ENCODE data around the gene MYO7A.

MYO7A gene

GRCh38 chr11:77179048-77179447 is 51.0 kb downstream of the MYO7A start:
- Mint-ChIP-seq H3K36me3 (ENCODE audit: low read depth) (no peaks in the 10 kb centered on the region), H3K4me1 (peaks cover 24% of the 10 kb centered on the region), H3K27ac (no peak overlapping the region), H3K9me3 (no peaks in the 10 kb centered on the region), H3K27me3 (ENCODE audit: low read depth) (peaks cover 12% of the 10 kb centered on the region), H3K4me3 (no peak overlapping the region)
- no peak for TF ChIP-seq CTCF (IDR thresholded peaks at IDR 0.05; ENCODE audit: unreplicated experiment in 3 of 3)

DNA sequence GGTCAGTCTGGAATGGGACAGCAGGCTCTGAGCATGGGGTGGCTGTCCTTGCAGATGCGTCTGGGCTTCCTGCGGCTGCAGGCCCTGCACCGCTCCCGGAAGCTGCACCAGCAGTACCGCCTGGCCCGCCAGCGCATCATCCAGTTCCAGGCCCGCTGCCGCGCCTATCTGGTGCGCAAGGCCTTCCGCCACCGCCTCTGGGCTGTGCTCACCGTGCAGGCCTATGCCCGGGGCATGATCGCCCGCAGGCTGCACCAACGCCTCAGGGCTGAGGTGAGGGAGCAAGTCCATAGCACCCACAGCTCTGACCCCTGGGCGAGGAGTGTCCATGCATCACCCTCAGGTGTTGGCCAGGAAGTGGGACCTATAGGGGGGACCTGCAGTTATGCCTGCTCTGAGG is 51.6 kb downstream of the MYO7A start:
- H3K4me1 Mint-ChIP-seq = peaks cover 18% of the 10 kb centered on the region
- no peak overlapping the region for H3K4me3 Mint-ChIP-seq
- H3K27me3 Mint-ChIP-seq (ENCODE audit: low read depth) = peaks cover 13% of the 10 kb centered on the region

DNA sequence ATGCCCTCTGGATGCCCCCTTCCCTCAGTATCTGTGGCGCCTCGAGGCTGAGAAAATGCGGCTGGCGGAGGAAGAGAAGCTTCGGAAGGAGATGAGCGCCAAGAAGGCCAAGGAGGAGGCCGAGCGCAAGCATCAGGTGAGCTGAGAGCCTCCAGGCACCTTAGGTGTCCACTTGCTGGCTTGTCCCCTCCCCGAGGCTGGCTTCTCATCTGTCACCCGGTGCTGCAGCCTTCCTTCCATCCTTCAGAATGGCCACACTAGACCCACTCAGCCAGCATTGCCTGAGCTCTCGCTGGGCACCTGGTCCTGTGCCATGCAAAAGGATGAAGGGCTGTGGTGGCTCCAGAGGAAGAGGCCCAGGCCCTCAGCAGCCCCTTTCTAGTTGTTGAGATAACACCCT is 52.3 kb downstream of the MYO7A start:
- peaks cover 12% of the 10 kb centered on the region for H3K4me1 Mint-ChIP-seq
- peaks cover 13% of the 10 kb centered on the region for H3K27me3 Mint-ChIP-seq (ENCODE audit: low read depth)
- H3K9me3 Mint-ChIP-seq = no peaks in the 10 kb centered on the region
- no peak overlapping the region for H3K4me3 Mint-ChIP-seq
- no peak for TF ChIP-seq CTCF (IDR thresholded peaks at IDR 0.05; ENCODE audit: unreplicated experiment in 3 of 3)
- no peaks in the 10 kb centered on the region for H3K36me3 Mint-ChIP-seq (ENCODE audit: low read depth)
- no peak overlapping the region for H3K27ac Mint-ChIP-seq

More for the DNA sequence above, 51.6 kb downstream of the MYO7A start:
- Mint-ChIP-seq H3K36me3 (ENCODE audit: low read depth) (no peaks in the 10 kb centered on the region), H3K27ac (no peak overlapping the region), H3K9me3 (no peaks in the 10 kb centered on the region)
- TF ChIP-seq CTCF (IDR thresholded peaks at IDR 0.05; ENCODE audit: unreplicated experiment in 3 of 3) = no peak

GRCh38 chr11:77181226-77181625 is 53.2 kb downstream of the MYO7A start:
- H3K4me3 Mint-ChIP-seq = no peak overlapping the region
- peaks cover 3% of the 10 kb centered on the region for H3K4me1 Mint-ChIP-seq
- H3K9me3 Mint-ChIP-seq = no peaks in the 10 kb centered on the region
- H3K36me3 Mint-ChIP-seq (ENCODE audit: low read depth) = no peaks in the 10 kb centered on the region
- TF ChIP-seq CTCF (IDR thresholded peaks at IDR 0.05; ENCODE audit: unreplicated experiment in 3 of 3) = no peak
- no peak overlapping the region for H3K27ac Mint-ChIP-seq
- H3K27me3 Mint-ChIP-seq (ENCODE audit: low read depth) = peaks cover 13% of the 10 kb centered on the region

GRCh38 chr11:77181799-77182541 is 53.9 kb downstream of the MYO7A start:
- no peak overlapping the region for H3K4me3 Mint-ChIP-seq
- no peaks in the 10 kb centered on the region for H3K9me3 Mint-ChIP-seq
- H3K36me3 Mint-ChIP-seq (ENCODE audit: low read depth) = no peaks in the 10 kb centered on the region
- no peak overlapping the region for H3K27ac Mint-ChIP-seq
- no peaks in the 10 kb centered on the region for H3K4me1 Mint-ChIP-seq
- no peak for TF ChIP-seq CTCF (IDR thresholded peaks at IDR 0.05; ENCODE audit: unreplicated experiment in 3 of 3)
- peaks cover 13% of the 10 kb centered on the region for H3K27me3 Mint-ChIP-seq (ENCODE audit: low read depth)
